K562 (cell line): Measurements from ENCODE around the gene BAK1. TPM values are rescaled to one million over a fixed set of nuclear protein-coding genes. Genes with fewer than 3 reads are reported as not detected.
A peak's percentile ranks its signal among the peaks of the same experiment; 100 is the strongest.

Experiments used
- ATAC-seq: fragments of 200-7000 bp; cut with Tn5 transposase; 3 replicates; pipeline ENCODE4 v1.9.1; 2020; ENCODE audit warnings: moderate library complexity
- BruUV-seq: library from RNA; stranded (reverse); fragments of 400-500 nt; replicated peaks from 2 replicates; lab custom pipeline; 2021; lab: Mats Ljungman, UMichigan
- CTCF ChIA-PET: fragments of 300-600 bp; formaldehyde crosslinking; extraction: SDS; loops from one replicate; lab custom pipeline; 2021; ENCODE audit warnings: low intra/inter-chr PET ratio; lab: Yijun Ruan, JAX
- POLR2A ChIA-PET: fragments of 300-600, 350-650 bp; sonication (Branson Sonifier 250); formaldehyde crosslinking; extraction: SDS; loops from one replicate; lab custom pipeline; 2021; ENCODE audit warnings: antibody characterized with exemption, inconsistent platforms; lab: Yijun Ruan, JAX
- DNase-seq, 4 experiments: peaks; one replicate each; pipeline versions ENCODE4 v3.0.0 to v3.0.0-alpha.2; 2011 to 2018; ENCODE audit warnings: low spot score in 3 of 4, mixed read lengths in 3 of 4; ENCODE audit errors: extremely low read depth in 1 of 4
- FAIRE-seq: peaks from 2 replicates; lab custom pipeline; 2011; peaks lifted over from hg19 to GRCh38; lab: Jason Lieb, UNC
- H2AFZ ChIP-seq: 2 replicates; pipeline ENCODE4 v1.6.0; 2011; ENCODE audit warnings: low read depth, low read length, control low read depth, inconsistent platforms
- H3K27ac ChIP-seq: fragments of 200-600 bp; 3 replicates; pipeline ENCODE4 v1.8.0; 2011; ENCODE audit warnings: low read depth, mild to moderate bottlenecking, control low read depth, inconsistent platforms, low read length, moderate library complexity, mixed read lengths; ENCODE audit errors: extremely low read depth
- H3K27me3 ChIP-seq, 2 experiments: fragments of 300-600 bp in 1 of 2; 2 replicates in 1 of 2; 3 replicates in 1 of 2; pipeline versions ENCODE4 v1.6.0 to v1.8.0; 2011; ENCODE audit warnings: inconsistent platforms in 2 of 2, low read length in 2 of 2, mild to moderate bottlenecking in 1 of 2, mixed read lengths in 1 of 2, moderate library complexity in 1 of 2; ENCODE audit not compliant: control insufficient read depth in 2 of 2, insufficient read depth in 2 of 2
- H3K36me3 ChIP-seq: fragments of 300-600 bp; 3 replicates; pipeline ENCODE4 v1.8.0; 2011; ENCODE audit warnings: mild to moderate bottlenecking, low read length, inconsistent platforms; ENCODE audit not compliant: control insufficient read depth, insufficient read depth
- H3K4me1 ChIP-seq, 2 experiments: fragments of 200-600 bp in 1 of 2; replicated peaks in 1 of 2; 2 replicates in 1 of 2; 3 replicates in 1 of 2; pipeline versions ENCODE4 v1.5.1 to v1.8.0; 2011; ENCODE audit warnings: inconsistent platforms in 2 of 2, low read length in 2 of 2, mild to moderate bottlenecking in 1 of 2, mixed read lengths in 1 of 2, moderate library complexity in 1 of 2; ENCODE audit not compliant: control insufficient read depth in 2 of 2, insufficient read depth in 2 of 2
- H3K4me2 ChIP-seq: 2 replicates; pipeline ENCODE4 v1.6.1; 2011; ENCODE audit warnings: low read length, control low read depth, inconsistent platforms, mixed read lengths; ENCODE audit not compliant: insufficient read depth
- H3K4me3 ChIP-seq: fragments of 200-600 bp; sonication (generic), shearing (Covaris generic); 2 replicates; pipeline ENCODE4 v1.5.1; 2016; ENCODE audit warnings: control low read depth, inconsistent platforms
- H3K79me2 ChIP-seq: fragments of 200-600 bp; 3 replicates; pipeline ENCODE4 v1.8.0; 2011; ENCODE audit warnings: low read length, inconsistent platforms; ENCODE audit not compliant: control insufficient read depth, insufficient read depth
- H3K9ac ChIP-seq, 2 experiments: 2 replicates each; pipeline versions ENCODE4 v1.6.0 to v1.6.1; 2011; ENCODE audit warnings: low read depth in 2 of 2, low read length in 2 of 2, control low read depth in 1 of 2, inconsistent platforms in 1 of 2, mild to moderate bottlenecking in 1 of 2, mixed read lengths in 1 of 2; ENCODE audit not compliant: insufficient read depth in 1 of 2
- H3K9me1 ChIP-seq: one replicate; pipeline ENCODE4 v1.6.0; 2011; ENCODE audit warnings: inconsistent platforms, mild to moderate bottlenecking, low read length, moderate library complexity; ENCODE audit not compliant: control insufficient read depth, insufficient read depth
- H3K9me3 ChIP-seq: replicated peaks from 2 replicates; pipeline ENCODE4 v1.5.1; 2011; ENCODE audit warnings: low read depth, low read length, inconsistent platforms; ENCODE audit not compliant: control insufficient read depth, insufficient read depth
- H4K20me1 ChIP-seq: replicated peaks from 2 replicates; pipeline ENCODE4 v1.6.1; 2011; ENCODE audit warnings: low read length, inconsistent platforms, mixed read lengths; ENCODE audit not compliant: control insufficient read depth, insufficient read depth
- CREB3 ChIP-seq: fragments of 450-650 bp; conservative IDR thresholded peaks from 2 replicates; pipeline ENCODE4 v1.6.1; 2016; ENCODE audit warnings: missing genetic modification characterization, low read depth, mild to moderate bottlenecking, missing compliant biosample characterization, moderate library complexity
- KLF1 ChIP-seq: fragments of 450-650 bp; IDR thresholded peaks from 2 replicates; pipeline ENCODE4 v1.6.1; 2016; ENCODE audit warnings: missing genetic modification characterization, missing compliant biosample characterization
- PTTG1 ChIP-seq: fragments of 450-650 bp; IDR thresholded peaks from 2 replicates; pipeline ENCODE4 v1.6.1; 2016; ENCODE audit warnings: low read depth, mild to moderate bottlenecking, missing genetic modification characterization, missing compliant biosample characterization
- ZNF3 ChIP-seq: fragments of 250-450 bp; sonication (Bioruptor Pico); IDR thresholded peaks from 2 replicates; pipeline ENCODE4 v1.5.0; 2021; ENCODE audit warnings: mild to moderate bottlenecking, moderate library complexity
- WGBS: fragments of 100-300 bp; shearing (Covaris generic); methylation state at CpG from one replicate; pipeline ENCODE4 v1.1.6; 2016; ENCODE audit warnings: low coverage, mixed read lengths; ENCODE audit not compliant: insufficient coverage; ENCODE audit errors: missing lambda C conversion rate; 5-methylcytosine and 5-hydroxymethylcytosine counted together
- in situ Hi-C: fragments of 300-500 bp; cut with MboI; formaldehyde crosslinking; loops from 4 replicates; pipeline ENCODE4 v1.15.0; 2018; ENCODE audit warnings: inconsistent platforms, mixed read lengths
- intact Hi-C: fragments of 100-400 bp; cut with micrococcal nuclease; formaldehyde crosslinking; loops from 2 replicates; pipeline ENCODE4 v1.14.2; 2022
- polyA plus RNA-seq, 8 experiments: library from polyadenylated mRNA; depleted of rRNA in 4 of 8; stranded (reverse) in 5 of 8; unstranded in 3 of 8; fragments of >200 nt; fragmentation: Nextera tagmentation in 2 of 8; fragmentation: Illumina TruSeq in 1 of 8; extraction: Ambion mirVana in 2 of 8; extraction: Trizol in 1 of 8; gene quantifications; 2 replicates each; pipeline versions ENCODE4 v1.2.1 to v1.2.3, GENCODE V29; 2011 to 2014; ENCODE audit warnings: inconsistent platforms in 1 of 8, missing spikeins in 1 of 8
- total RNA-seq, 7 experiments: library from RNA; depleted of rRNA in 6 of 7; stranded (reverse); fragments of >200 nt in 6 of 7; fragmentation: Illumina TruSeq in 2 of 7; extraction: Trizol in 2 of 7; gene quantifications; 2 replicates each; pipeline versions ENCODE4 v1.2.1 to v1.2.3, GENCODE V29; 2011 to 2021; ENCODE audit warnings: low replicate concordance in 1 of 7

The BAK1 gene
- total and polyA plus RNA-seq, 9 of the 15 experiments (the other 6 are each of a cell fraction or from before 2014, with no cell fraction given): 5.4 to 30.7 (median 18.9) TPM

GRCh38 chr6:33567836-33568235 is 12.2 kb downstream of the BAK1 start:
- Histone ChIP-seq H3K27ac (no peak overlapping the region), H3K4me2 (no peak overlapping the region), H3K4me3 (no peak overlapping the region), H3K9ac (no peak overlapping the region), H3K79me2 (no peaks in the 10 kb centered on the region), H4K20me1 (no peaks in the 10 kb centered on the region), H3K9me1 (no peaks in the 10 kb centered on the region), H3K36me3 (0 out of 3 replicates have a peak, but pooled peaks cover 5% of the 10 kb centered on the region), H3K27me3 (no peaks in the 10 kb centered on the region), H3K4me1 (peaks cover 3 to 20% of the 10 kb centered on the region in 2 experiments; a peak in 4 of 5 replicates), H2AFZ (no peak overlapping the region), H3K9me3 (no peaks in the 10 kb centered on the region)
- WGBS: 47% methylated on average over 7 of the region's 8 CpGs
- intact Hi-C loops (no loop called here), in situ Hi-C loops (no loop called here)
- peak in 1 of 4 experiments; percentile 11 for DNase-seq
- FAIRE-seq: no peak
- no peak for TF ChIP-seq KLF1 (tag)
- no peak for TF ChIP-seq PTTG1 (tag)
- no peak for TF ChIP-seq ZNF3 (CRISPR knock-in tag)
- no peak for TF ChIP-seq CREB3
- ChIA-PET POLR2A (no interaction called here), CTCF (no interaction called here)
- BruUV-seq: no TSS peak
- no peak for ATAC-seq
